GM18868 (cell line): ENCODE results near the gene ASAP2.

Experiments
- ATAC-seq: cut with Tn5 transposase; IDR thresholded peaks from one replicate; pipeline ENCODE4 v1.9.1; 2021; ENCODE audit warnings: mild to moderate bottlenecking, moderate library complexity; ENCODE audit not compliant: unreplicated experiment

The ASAP2 gene

DNA sequence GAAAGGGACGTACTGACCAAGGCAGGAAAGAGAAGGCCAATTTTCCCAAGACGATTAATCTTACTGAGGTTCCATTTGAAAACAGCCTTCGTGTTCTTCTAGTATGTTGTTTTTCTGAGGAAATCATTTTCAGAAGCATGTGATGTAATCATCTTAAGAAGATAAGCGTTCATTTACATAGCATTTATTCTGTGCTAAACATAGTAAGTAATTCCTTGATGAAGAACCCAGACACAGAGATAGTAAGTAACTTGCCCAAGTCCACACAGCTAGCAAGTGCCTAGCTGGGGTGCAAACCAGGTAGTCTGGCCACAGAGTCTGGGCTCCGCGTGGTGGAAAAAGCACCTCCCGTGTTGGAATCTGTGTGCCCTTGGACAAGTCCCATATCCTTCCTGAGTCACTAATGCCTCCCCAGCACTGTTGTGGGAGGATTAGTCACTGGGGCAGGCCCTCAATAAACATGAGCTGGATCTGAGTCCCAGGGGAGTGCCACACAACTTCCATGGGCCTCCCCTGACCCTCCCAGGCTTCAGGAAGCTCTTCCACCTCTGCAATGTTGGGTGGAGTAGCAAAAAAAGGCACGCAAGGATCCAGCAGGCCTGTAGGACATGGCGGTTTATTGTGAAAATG, 26.9 kb upstream of the ASAP2 start:
- no peak for ATAC-seq

DNA sequence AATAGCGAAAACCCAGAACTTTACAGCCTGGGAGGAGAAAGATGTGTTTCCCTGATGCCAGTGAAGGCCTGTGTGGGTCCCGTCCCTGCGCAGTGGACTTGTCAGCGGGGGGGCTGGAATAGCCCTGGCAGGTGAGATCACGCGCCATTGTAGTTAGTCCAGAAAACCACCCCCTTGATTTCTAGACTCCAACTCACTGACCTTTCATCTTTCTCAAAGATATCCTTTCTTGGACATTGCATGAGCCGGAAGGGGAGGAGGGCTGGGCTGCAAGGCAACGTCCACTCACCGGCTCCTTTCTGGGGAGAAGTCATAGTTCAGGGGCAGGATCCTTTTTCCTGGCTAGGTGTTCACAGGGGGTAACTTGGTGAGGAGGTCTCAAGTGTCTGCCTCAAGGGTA, 22.3 kb upstream of the ASAP2 start:
- no peak for ATAC-seq

DNA sequence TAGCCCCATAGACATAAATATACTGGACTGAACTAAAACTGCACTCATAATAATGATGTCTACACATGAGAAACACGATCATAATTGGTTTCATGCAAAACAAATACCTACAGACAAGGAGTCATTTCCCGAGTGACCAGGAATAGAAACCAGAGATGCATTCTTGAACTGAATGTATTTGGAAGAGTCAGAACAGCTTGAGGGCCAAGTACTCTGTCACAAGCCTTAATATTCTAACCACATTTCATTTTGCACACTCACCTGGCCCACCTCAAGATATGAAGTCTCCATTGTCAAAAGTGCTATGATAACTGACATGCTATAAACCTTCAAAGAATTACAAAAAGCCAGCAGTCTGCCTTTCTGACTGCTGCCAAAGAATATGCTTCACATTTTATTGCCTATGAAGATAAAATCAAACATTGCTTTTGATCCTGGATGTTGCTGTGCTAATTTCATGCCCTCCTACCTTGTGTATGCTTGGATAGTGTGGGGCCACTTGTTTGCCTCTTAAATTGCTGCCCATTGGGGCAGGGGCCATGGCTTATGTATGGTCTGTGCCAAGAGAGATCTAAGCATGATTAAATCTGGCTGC, 18.9 kb upstream of the ASAP2 start:
- ATAC-seq = no peak

DNA sequence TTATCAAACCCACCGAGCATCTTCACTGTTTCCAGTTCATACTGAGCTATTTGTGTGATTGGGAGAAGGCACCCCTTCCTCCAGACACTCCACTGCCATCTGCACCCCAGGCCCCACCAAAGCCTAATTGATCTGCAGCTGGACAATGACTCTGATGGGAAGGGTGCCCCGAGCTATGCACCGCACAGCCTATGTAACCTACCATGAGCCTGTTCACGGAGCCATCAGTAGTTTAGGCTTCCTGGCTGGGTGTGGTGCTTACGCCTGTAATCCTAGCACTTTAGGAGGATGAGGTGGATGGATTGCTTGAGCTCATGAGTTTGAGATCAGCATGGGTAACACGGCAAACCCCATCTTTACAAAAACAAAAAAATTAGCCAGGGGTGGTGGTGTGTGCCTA, 17.8 kb upstream of the ASAP2 start:
- ATAC-seq = no peak

DNA sequence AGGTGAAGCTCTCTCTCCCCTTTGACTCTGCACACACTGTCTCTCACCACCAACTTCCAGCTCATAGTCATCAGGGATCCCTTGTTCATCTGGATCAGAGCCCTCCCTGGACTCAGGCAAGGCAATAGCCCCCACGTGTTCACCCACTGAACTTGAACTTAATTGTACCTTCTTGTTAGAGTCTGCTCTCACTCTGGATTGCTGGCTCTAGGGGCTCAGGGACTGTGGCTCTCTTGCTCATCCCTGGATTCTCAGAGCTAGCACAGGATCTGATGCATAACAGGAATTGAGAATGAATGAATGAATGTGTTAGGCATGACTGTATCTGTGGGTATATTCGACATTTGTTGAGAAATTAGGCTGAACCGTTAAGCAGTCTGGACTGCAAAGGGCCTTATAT, 16.7 kb upstream of the ASAP2 start:
- no peak for ATAC-seq

DNA sequence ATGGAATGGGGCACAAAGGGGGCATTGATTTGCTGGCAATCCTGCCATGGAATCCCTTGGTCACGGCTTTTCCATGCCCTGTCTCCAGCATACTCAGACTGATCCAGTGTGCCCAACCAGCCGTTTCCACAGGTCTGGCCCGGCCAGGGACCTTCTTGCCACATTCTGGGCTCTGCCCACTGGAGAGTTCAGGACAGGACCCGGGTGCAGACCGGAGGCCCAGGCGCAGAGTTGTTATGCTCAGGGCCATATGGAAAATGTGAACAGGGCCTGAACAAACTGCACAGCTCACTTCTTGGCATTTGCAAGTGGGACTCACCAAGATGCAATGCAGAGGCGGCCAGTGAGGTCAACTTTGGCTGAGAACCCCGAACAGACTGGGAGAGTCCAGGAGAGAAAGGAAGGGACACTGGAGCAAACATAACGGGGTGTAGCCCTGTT, 15.6 kb upstream of the ASAP2 start:
- no peak for ATAC-seq

DNA sequence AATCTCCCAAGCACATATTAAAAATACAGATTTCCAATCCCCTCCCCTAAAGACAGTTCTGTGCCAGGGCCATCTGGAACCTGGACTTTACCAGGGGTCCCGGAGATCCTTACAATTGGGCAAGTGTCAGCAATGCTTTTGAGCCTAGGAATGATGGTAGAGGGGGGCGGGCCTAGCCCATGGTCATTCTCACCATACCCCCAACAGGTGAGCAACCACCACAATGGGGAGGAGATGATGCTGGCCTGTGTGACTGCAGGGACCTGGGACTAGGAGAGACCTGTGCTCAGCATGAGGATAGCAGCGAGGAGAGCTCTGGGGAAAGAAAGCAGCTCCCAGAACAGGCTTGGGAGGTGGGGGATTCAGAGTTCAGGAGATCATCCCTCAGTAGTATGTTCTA, 13.9 kb upstream of the ASAP2 start:
- no peak for ATAC-seq

DNA sequence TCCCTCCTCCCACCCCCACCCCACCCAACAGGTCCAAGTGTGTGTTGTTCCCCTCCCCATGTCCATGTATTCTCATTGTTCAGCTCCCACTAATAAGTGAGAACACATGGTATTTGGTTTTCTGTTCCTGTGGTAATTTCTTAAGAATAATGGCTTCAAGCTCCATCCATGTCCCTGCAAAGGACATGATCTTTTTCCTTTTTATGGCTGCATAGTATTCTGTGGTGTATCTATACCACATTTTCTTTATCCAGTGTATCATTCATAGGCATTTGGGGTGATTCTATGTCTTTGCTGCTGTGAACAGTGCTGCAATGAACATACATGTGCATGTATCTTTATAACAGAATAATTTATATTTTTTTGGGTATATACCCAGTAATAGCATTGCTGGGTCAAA, 12.3 kb upstream of the ASAP2 start:
- no peak for ATAC-seq

DNA sequence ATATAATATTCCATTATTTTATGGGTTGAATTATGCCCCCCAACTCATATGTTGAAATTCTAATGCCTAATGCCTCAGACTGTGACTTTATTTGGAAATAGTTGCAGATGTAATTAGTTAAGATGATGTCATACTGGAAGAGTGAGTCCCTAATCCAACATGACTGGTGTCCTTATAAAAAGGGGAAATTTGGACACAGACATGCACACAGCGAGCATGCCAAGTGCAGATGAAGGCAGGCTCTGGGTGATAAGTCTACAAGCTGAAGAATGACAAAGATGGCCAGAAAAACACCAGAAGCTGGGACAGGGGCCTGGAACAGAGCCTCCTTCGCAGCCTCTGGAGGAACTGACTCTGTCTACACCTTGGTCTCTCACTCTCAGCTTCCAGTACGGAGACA, 10.0 kb upstream of the ASAP2 start:
- no peak for ATAC-seq

DNA sequence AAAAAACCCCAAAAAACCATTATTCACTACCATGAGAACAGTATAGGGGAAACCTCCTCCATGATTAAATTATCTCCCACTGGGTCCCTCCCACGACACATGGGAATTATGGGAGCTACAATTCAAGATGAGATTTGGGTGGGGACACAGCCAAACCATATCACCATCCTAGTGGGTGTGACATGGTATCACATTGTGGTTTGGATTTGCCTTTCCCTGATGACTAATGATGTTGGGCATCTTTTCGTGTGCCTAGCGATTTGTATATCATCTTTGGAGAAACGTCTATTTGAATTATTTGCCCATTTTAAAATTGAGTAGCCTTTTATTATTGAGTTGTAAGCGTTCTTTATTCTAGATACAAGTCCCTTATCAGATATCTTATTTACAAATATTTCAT, 8.7 kb upstream of the ASAP2 start:
- ATAC-seq = no peak

DNA sequence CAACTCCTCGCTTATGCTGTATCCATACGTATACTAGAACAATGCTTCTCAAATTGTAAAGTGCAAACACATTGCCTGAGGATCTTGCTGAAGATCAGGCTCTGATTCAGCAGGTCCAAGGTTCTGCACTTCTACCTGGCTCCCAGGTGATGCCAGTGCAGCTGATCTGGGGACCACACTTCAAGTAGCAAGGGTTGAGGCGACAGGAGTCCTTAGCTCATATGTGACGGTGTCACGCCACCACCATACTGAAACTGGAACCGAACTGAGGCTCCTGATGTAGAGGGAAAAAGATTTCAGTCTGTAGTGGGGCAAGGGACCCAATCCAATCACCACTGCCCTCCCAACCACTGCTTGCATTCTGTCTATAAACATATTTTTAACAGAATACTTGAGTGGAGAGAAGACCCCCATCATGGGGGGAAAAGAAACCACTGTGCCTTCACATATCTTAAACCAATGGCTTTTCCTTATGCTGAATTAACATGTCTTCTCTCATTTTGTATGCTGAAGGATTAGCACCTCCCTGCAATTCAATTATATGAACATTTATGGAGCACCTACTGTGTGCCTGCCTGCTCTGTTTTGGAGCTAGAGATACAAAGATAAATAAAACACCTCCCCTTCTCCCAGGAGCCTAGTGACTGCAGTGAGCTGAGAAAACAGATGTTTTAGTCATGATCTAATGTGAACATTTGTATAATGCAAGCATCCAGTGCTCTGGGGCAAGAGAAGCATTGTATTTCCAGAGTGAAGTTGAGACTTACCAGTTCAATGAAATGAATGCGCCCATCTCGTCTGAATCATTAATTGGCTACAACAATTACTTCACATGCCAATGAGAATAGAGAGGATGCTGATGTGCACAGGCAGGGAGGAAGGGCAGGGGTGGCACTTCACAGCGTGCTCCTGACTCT, 6.6 kb upstream of the ASAP2 start:
- no peak for ATAC-seq

DNA sequence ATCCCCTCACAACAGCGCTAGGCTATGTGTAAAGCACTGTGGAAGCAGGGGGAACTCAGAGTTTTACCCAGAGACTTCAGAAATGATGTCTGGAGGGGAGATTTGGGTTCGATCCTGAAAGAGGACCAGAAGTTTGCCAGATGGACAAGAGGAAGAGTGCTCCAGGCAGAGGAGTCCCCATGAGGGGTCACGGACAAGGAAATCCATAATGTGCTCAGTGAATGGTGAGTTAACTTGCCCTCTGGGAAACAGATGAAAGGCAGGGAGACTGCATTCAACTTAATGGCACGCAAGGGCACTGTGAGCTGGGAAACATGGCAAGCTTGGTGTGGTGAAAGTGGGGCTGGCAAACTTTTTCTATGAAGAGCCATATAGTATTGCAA, 6.0 kb upstream of the ASAP2 start:
- ATAC-seq = no peak

DNA sequence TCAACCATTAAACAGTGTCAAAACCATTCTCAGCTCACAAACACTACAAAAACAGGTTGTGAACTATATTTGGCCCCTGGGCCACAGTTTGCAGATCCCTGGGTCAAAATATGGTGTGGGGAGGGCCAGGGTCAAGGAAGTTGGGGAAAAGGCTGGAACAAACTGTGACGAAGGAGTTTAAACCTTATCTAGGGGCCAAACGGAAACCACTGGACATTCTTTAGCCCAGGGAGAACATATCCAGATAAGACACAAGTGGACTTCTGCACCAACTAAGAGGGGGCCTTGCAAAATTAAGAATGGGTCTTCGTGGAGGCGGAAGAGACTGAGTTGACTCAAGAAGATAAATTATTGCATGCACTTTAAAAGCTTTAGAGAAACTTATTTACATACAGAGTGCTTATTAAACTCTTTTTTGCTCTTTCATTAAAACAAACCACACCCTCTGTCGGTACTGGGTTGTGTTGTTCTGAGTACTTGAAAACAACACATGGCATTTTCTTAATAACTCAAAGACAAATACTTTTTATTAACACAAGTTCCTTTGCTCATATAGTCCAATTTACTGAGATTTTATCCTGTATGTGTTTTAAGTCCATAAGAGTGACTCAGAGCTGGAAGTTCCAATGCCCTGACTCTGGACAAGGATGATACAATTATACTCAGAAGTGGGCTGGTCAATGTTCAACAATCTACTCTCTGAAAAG, 5.3 kb upstream of the ASAP2 start:
- ATAC-seq = no peak

DNA sequence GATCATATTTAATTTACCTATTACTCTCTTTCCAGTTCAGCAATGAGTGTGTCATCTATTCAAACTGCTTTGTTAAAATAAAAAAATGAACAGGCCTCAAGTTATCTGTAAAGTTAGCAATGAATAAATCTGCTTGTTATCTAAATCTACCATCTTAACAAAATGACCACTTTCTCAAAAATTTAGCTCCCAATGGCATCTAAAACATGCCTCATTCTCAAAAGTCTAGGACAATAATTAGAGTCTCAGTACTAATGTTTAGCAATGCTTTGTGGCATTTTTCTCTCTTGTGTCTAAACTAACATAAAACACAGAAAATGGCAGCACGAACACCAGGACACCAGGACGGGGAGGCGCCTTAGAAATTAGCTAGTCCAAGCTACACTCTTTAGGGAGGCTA, 3.6 kb upstream of the ASAP2 start:
- ATAC-seq = no peak

DNA sequence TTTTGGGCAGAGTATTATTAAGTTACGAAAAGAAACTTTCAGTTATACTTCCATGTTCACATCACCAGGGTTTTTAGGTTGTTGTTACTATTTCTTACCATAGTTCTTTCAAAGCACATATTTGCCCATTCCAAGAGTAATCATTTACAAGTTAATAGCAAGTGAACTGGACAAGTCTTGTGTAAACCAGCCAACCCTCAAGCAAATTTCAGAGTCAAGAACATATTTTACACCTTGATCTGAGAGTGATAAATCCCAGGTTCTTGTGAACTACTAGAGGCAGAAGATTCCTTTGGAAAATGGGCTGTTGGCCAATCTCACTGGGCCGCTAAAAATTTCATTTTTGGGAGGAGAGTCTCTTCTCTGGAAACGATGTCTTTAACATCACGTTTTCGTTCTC, 2.7 kb upstream of the ASAP2 start:
- no peak for ATAC-seq

DNA sequence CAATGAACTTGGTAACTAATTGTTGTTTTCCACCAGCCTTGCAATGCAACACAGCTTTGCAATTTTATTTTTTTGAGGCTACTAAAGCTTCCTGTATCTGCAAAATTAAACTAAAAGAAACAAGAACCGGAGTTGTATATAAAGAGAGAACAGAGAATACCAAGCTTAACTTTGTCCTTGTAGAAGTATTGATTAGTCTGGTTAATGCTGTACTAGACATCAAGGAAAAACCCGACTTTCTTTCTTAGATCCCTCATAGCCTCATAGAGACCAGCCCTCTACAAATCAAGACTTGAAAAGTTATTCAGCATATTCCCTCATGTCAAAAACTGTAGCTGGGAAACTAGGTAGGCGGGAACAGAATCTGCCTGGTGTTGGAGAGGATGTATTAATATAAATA, 1.7 kb upstream of the ASAP2 start:
- no peak for ATAC-seq

DNA sequence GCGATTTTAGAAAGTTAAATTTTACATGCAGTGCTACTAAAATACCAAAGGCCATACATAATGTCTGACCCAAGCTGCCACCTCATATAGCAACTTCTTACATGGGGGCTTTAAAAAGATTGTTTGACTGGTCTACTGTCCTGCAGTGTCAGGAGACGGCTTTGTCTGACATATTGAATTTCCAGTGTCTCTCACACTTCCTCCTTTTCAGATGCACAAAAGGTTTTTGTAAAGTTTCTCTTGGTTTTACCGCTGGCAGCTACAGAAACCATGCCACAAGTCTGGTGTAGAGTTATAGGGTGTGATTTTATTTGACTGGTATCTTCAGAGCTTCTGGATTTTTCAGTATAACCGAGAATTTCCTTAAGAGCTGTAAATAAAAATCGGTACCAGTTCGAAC, 1.1 kb upstream of the ASAP2 start:
- ATAC-seq = no peak

DNA sequence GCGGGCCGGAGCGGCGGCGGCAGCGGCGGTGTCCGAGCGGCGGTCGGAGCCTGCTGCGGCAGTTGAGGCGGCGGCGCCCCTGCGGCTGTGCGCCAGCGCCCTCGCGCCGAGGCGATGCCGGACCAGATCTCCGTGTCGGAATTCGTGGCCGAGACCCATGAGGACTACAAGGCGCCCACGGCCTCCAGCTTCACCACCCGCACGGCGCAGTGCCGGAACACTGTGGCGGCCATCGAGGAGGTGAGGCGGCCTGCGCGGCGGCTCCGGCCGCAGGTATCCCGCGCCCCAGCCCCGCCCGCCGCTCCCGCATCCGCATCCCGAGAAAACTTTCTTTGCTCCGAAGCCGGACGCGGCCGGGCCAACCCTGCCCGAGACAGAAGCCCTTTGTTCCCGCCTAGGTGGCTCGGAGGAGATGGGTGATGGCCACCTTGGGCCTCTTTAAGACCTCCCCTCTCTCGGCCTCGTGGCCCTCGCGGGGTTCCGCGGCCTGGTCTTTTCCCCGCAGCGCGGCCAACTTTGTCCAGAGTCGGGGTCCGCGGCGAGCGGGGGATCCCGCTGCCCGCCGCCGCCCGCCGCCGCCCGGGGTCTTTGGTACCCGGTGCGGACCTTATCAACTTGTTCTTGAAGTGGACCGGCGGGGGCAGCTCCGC, 504 bp downstream of the ASAP2 start:
- ATAC-seq = no peak

DNA sequence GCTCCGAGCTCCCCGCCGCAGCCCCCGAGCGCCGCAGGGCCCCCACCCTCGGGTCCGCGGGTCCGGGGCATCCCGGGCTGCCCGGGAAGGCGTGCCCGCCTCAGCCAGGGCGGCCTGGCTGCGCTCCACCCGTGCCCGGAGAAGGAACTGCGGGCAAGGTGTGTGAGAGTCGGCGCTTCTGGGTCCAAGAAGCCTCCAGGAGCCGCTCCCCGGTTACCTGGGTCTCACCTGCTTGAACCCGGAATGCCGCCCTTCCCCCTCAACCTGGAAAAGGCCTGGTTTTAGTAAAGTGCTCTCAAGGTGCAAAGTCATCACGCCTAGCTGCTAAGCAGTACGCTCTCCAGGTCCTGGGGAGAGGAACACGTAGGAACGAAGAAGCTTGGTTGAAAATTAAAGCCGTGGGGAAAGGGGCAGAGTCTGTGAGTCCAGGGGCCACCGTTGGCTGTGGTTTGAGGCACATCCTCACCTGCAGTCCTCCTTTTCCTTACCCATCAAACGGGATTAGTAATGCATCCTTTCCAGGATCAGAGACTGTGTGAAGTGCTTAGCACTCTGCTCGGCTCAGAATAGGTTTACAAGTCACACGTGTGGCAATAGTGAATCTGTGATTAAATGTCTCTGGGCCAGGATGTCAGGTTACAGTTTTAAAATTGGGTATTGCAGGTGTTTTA, 1.2 kb downstream of the ASAP2 start:
- no peak for ATAC-seq

DNA sequence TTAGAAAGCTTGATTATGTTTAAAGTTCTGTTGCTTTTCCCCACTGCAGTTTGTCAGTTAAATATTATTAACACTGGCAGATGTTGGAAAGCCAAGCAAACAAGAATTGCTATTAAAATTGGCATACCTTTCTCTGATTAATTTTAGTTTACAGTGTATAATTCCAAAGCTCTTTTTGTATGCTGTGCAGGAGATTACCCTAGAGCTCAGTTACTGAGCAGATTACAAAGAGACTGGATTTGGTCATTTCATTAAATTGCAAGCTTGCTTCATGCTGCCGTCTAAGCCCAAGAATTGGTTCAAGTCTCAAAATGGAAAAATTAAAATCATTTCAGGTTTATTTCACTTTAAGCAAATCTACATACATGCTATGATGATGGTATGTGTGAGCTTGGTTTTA, 2.3 kb downstream of the ASAP2 start:
- ATAC-seq = no peak

DNA sequence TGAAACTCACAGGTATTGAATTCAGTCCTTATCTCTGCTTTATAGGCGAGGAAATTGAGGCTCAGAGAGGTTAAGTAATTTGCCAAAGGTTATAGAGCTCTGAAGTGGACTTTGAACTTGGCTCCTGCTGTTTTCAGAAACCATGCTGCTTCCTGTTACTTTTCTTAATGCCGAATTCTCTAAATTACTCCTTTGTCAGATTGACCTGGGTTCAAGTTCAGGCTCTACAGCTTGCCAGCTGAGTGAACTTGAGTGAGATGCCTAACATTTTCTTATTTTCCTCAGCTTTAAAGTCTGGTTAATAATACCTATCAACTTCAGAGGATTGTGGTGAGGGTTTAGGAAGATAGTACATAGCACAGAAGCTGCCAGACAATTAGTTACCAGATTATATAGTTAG, 3.4 kb downstream of the ASAP2 start:
- ATAC-seq = no peak
